BLaER1 (cell line): ENCODE measurements around the gene KLHL28.
A peak's percentile ranks its signal among the peaks of the same experiment; 100 is the strongest.

Experiments
- H3K27ac ChIP-seq: shearing (Covaris generic); formaldehyde crosslinking; 2 replicates; pipeline ENCODE4 v1.8.1; 2022
- H3K27me3 ChIP-seq: shearing (Covaris generic); formaldehyde crosslinking; 2 replicates; pipeline ENCODE4 v1.8.1; 2022
- H3K36me3 ChIP-seq: shearing (Covaris generic); formaldehyde crosslinking; 2 replicates; pipeline ENCODE4 v1.8.1; 2022
- H3K4me1 ChIP-seq: shearing (Covaris generic); formaldehyde crosslinking; 2 replicates; pipeline ENCODE4 v1.8.1; 2022
- H3K4me2 ChIP-seq: shearing (Covaris generic); formaldehyde crosslinking; 2 replicates; pipeline ENCODE4 v1.8.1; 2022
- H3K4me3 ChIP-seq: shearing (Covaris generic); formaldehyde crosslinking; 2 replicates; pipeline ENCODE4 v1.8.1; 2022
- H3K9ac ChIP-seq: shearing (Covaris generic); formaldehyde crosslinking; 2 replicates; pipeline ENCODE4 v1.8.1; 2022
- H3K9me3 ChIP-seq: shearing (Covaris generic); formaldehyde crosslinking; 2 replicates; pipeline ENCODE4 v1.8.1; 2022
- H4K20me1 ChIP-seq: shearing (Covaris generic); formaldehyde crosslinking; 2 replicates; pipeline ENCODE4 v1.8.1; 2022
- Cebpa-rat ChIP-seq: shearing (Covaris generic); IDR thresholded peaks from 2 replicates; pipeline ENCODE4 v1.8.1; 2022

The KLHL28 gene

GRCh38 chr14:44981198-44981597 lies 19.5 kb upstream of the KLHL28 start:
- Histone ChIP-seq H3K4me3 (no peak overlapping the region), H3K36me3 (no peaks in the 10 kb centered on the region), H3K9ac (no peak overlapping the region), H3K27me3 (no peaks in the 10 kb centered on the region), H4K20me1 (peaks cover 7% of the 10 kb centered on the region; the same call in 1 of the 2 replicates), H3K27ac (no peak overlapping the region), H3K4me2 (no peak overlapping the region), H3K9me3 (peaks cover 10% of the 10 kb centered on the region), H3K4me1 (no peaks in the 10 kb centered on the region)
- TF ChIP-seq Cebpa-rat: no peak

DNA sequence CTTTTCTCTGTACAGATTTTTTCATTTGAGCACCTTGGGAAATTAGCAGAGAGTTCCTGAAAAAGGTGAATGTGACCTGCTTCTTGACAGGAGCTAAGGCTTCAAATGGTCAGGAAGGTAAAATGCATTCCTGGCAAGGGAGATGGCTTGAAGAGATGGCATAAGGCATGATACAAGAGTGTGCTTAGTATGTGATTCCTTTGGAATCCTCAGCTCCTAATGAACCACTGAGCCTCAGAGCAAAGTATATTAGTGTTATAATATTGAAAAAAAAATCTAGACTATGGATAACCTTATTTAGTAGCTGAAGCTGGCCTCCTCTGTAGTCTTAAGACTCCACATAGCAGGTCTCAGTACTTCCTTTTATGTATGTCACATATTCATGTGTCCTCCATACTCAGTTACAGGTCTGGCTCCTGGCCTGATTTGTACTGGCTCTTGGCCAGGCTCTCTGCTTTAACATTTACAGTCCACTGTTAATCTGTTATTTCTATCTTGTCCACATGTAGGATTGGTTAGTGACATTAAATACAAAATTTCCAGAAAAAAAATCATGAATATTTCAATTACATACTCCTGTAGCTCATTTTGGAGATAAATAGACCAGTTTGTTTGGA lies 18.1 kb upstream of the KLHL28 start:
- H4K20me1 ChIP-seq: peaks cover 7% of the 10 kb centered on the region; the same call in 1 of the 2 replicates
- no peak for TF ChIP-seq Cebpa-rat

GRCh38 chr14:44979273-44979672 lies 17.5 kb upstream of the KLHL28 start:
- no peak overlapping the region for H3K27ac ChIP-seq
- TF ChIP-seq Cebpa-rat: no peak

More for the DNA sequence above, 18.1 kb upstream of the KLHL28 start:
- no peaks in the 10 kb centered on the region for H3K4me1 ChIP-seq
- H3K4me3 ChIP-seq: no peak overlapping the region
- peaks cover under 1% of the 10 kb centered on the region; the same call in 1 of the 2 replicates for H3K9me3 ChIP-seq
- no peaks in the 10 kb centered on the region for H3K27me3 ChIP-seq
- no peak overlapping the region for H3K4me2 ChIP-seq
- H3K9ac ChIP-seq: no peak overlapping the region
- no peaks in the 10 kb centered on the region for H3K36me3 ChIP-seq
- H3K27ac ChIP-seq: no peak overlapping the region

GRCh38 chr14:44971459-44971858 lies 9.7 kb upstream of the KLHL28 start:
- no peak for TF ChIP-seq Cebpa-rat
- no peaks in the 10 kb centered on the region for H3K27me3 ChIP-seq
- H3K4me1 ChIP-seq: peaks cover 13% of the 10 kb centered on the region
- H4K20me1 ChIP-seq: no peaks in the 10 kb centered on the region
- H3K9me3 ChIP-seq: peaks cover 59% of the 10 kb centered on the region
- no peak overlapping the region for H3K9ac ChIP-seq
- no peak overlapping the region for H3K4me3 ChIP-seq
- peaks cover 24% of the 10 kb centered on the region; the same call in 1 of the 2 replicates for H3K36me3 ChIP-seq
- no peak overlapping the region for H3K27ac ChIP-seq
- H3K4me2 ChIP-seq: no peak overlapping the region

More at GRCh38 chr14:44979273-44979672, 17.5 kb upstream of the KLHL28 start:
- Histone ChIP-seq H3K9me3 (no peaks in the 10 kb centered on the region; the same call in 1 of the 2 replicates), H3K4me1 (no peaks in the 10 kb centered on the region), H3K27me3 (no peaks in the 10 kb centered on the region), H3K9ac (no peak overlapping the region), H3K4me2 (no peak overlapping the region), H3K36me3 (no peaks in the 10 kb centered on the region), H3K4me3 (no peak overlapping the region), H4K20me1 (peaks cover 7% of the 10 kb centered on the region; the same call in 1 of the 2 replicates)

GRCh38 chr14:44970907-44971306 lies 9.2 kb upstream of the KLHL28 start:
- Histone ChIP-seq H3K9me3 (peaks cover 64% of the 10 kb centered on the region), H3K27me3 (no peaks in the 10 kb centered on the region), H4K20me1 (no peaks in the 10 kb centered on the region), H3K27ac (no peak overlapping the region), H3K4me2 (no peak overlapping the region), H3K4me1 (peaks cover 18% of the 10 kb centered on the region), H3K36me3 (peaks cover 24% of the 10 kb centered on the region; the same call in 1 of the 2 replicates), H3K9ac (no peak overlapping the region), H3K4me3 (no peak overlapping the region)
- TF ChIP-seq Cebpa-rat: no peak

DNA sequence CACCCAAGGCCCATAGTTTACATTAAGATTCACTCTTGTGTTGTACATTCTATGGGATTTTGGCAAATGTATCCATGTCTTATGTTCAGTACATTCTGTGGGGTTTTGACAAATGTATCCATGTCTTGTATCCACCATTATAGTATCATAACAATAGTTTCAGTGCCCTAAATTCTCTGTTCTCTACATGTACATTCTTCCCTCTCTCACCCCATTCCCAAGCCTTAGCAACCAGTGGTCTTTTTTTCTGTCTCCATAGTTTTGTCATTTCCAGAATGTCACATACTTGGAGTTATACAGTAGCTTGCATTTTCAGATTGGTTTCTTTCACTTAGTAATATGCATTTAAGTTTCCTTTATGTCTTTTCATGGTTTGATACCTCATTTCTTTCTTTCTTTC lies 7.0 kb upstream of the KLHL28 start:
- no peak for TF ChIP-seq Cebpa-rat
- Histone ChIP-seq H3K4me2 (no peak overlapping the region), H3K4me3 (no peak overlapping the region), H3K4me1 (peaks cover 30% of the 10 kb centered on the region), H3K27me3 (no peaks in the 10 kb centered on the region), H3K9me3 (peaks cover 82% of the 10 kb centered on the region), H4K20me1 (no peaks in the 10 kb centered on the region), H3K9ac (no peak overlapping the region), H3K36me3 (peaks cover 29% of the 10 kb centered on the region; the same call in 1 of the 2 replicates), H3K27ac (no peak overlapping the region)

DNA sequence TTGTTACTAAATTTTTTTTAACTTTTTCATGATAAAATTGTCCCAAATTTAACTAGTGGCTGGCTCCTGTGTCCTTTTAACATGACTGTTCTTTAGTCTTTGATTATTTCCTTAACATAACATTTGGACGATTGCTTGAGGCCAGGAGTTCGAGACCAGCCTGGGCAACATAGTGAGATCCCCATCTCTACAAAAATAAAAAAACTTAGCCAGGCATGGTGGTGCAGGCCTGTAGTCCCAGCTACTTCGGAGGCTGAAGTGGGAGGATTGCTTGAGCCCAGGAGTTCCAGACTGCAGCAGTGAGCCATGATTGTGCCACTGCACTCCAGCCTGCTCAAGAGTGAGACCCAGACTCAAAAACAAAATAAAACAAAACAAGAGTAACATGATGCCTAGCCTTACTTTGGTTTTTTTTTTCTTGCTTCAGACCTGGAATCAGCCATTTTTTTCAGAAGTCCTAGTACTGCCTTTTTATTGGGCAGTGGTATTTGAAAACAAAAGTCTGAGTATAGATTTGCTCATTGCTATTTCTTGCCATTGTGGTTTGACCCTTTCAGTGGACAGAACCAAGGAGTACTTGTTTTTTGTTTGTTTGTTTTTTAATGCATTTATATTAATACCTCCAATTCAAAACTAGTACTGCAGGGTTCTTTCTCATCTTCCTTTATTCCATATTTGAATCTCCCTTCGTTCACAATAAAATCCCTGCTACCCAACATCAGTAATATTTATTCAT lies 5.0 kb upstream of the KLHL28 start:
- H3K4me1 ChIP-seq: peaks cover 40% of the 10 kb centered on the region
- peak overlapping the region; percentile 38; the same call in 1 of the 2 replicates for H3K4me3 ChIP-seq
- peaks cover 92% of the 10 kb centered on the region for H3K9me3 ChIP-seq
- TF ChIP-seq Cebpa-rat: no peak
- no peak overlapping the region for H3K9ac ChIP-seq
- H3K27me3 ChIP-seq: no peaks in the 10 kb centered on the region
- peak overlapping the region; percentile 57 for H3K4me2 ChIP-seq
- no peak overlapping the region for H3K27ac ChIP-seq
- no peaks in the 10 kb centered on the region for H4K20me1 ChIP-seq
- H3K36me3 ChIP-seq: peaks cover 28% of the 10 kb centered on the region; the same call in 1 of the 2 replicates

- Histone ChIP-seq H3K4me3 (peak overlapping the region; percentile 77), H4K20me1 (peaks cover 14% of the 10 kb centered on the region), H3K9me3 (peaks cover 65% of the 10 kb centered on the region), H3K4me1 (peaks cover 59% of the 10 kb centered on the region), H3K36me3 (peaks cover 18% of the 10 kb centered on the region; the same call in 1 of the 2 replicates), H3K9ac (no peak overlapping the region), H3K27me3 (no peaks in the 10 kb centered on the region), H3K27ac (no peak overlapping the region), H3K4me2 (peak overlapping the region; percentile 92)
- TF ChIP-seq Cebpa-rat: no peak
These were observed 2.1 kb upstream of the KLHL28 start for GRCh38 chr14:44963775-44964380.

GRCh38 chr14:44963044-44963528 lies 1.3 kb upstream of the KLHL28 start:
- Histone ChIP-seq H3K4me1 (peaks cover 59% of the 10 kb centered on the region), H3K9me3 (peaks cover 57% of the 10 kb centered on the region), H3K4me2 (peak overlapping the region; percentile 92), H3K4me3 (peak overlapping the region; percentile 77), H3K27me3 (no peaks in the 10 kb centered on the region), H4K20me1 (peaks cover 16% of the 10 kb centered on the region), H3K9ac (no peak overlapping the region), H3K27ac (no peak overlapping the region), H3K36me3 (peaks cover 13% of the 10 kb centered on the region; the same call in 1 of the 2 replicates)
- no peak for TF ChIP-seq Cebpa-rat
